ENCODE data around the gene FHIP1A. TPM values are rescaled to one million over a fixed set of nuclear protein-coding genes. Genes with fewer than 3 reads are reported as not detected.

FHIP1A gene
- total and polyA plus RNA-seq, 2 donors (not counting 3 experiments of a cell fraction or from before 2014, with no cell fraction given), result 0.19 to 0.58 TPM

GRCh38 chr4:151409470-151410313, 716 bp downstream of the FHIP1A start:
- FAIRE-seq (no peak), DNase-seq (ENCODE audit: low read depth, low spot score) (no peak)
- peaks cover 0 to 9% of the 10 kb centered on the region in 2 experiments for H3K27me3 ChIP-seq (ENCODE audit: control insufficient read depth in 2 of 2, insufficient read depth in 2 of 2, low read length in 2 of 2)
- H3K9me1 ChIP-seq (replicated peaks; ENCODE audit: control insufficient read depth, extremely low read depth, insufficient read depth, low read length), result no peaks in the 10 kb centered on the region
- H3K9ac ChIP-seq (replicated peaks; ENCODE audit: extremely low read depth, insufficient read depth, low read length), result no peak overlapping the region
- H4K20me1 ChIP-seq (replicated peaks; ENCODE audit: control insufficient read depth, extremely low read depth, insufficient read depth, low read length), result no peaks in the 10 kb centered on the region
- H3K4me1 ChIP-seq (ENCODE audit: control insufficient read depth, extremely low read depth, insufficient read depth, low read length), result peaks cover 8% of the 10 kb centered on the region
- intact Hi-C loops (cut with micrococcal nuclease) (no loop called here), dilution Hi-C loops (cut with MboI; ENCODE audit: extremely low pct_ligation_motif_present, low sequenced_read_pairs) (no loop called here)
- no peaks in the 10 kb centered on the region for H3K79me2 ChIP-seq (ENCODE audit: control insufficient read depth, insufficient read depth, low read length)
- no peaks in the 10 kb centered on the region for H3K9me3 ChIP-seq (replicated peaks; ENCODE audit: control insufficient read depth, insufficient read depth, low read length)
- H3K27ac ChIP-seq (ENCODE audit: insufficient read depth, low read depth, low read length), result no peak overlapping the region
- BruUV-seq (replicated peaks), result no TSS peak
- H3K4me2 ChIP-seq (ENCODE audit: insufficient read depth, low read length), result peak overlapping the region; percentile 63
- H3K36me3 ChIP-seq (ENCODE audit: control insufficient read depth in 2 of 2, extremely low read depth in 1 of 2, insufficient read depth in 2 of 2, low read length in 2 of 2), result no peaks in the 10 kb centered on the region
- TF ChIP-seq GATA2 (IDR thresholded peaks at IDR 0.05; ENCODE audit: insufficient read depth, insufficient read length, low read depth, low read length) (no peak), MAX (IDR thresholded peaks at IDR 0.05; ENCODE audit: insufficient read depth, insufficient read length) (no peak), MYC (IDR thresholded peaks at IDR 0.05; ENCODE audit: low read depth, low read length) (no peak), CTCF (IDR thresholded peaks at IDR 0.05; ENCODE audit: extremely low read depth in 1 of 2, insufficient read depth in 1 of 2, low read depth in 1 of 2, low read length in 2 of 2) (no peak), JUN (IDR thresholded peaks at IDR 0.05; ENCODE audit: borderline replicate concordance, insufficient read depth, insufficient read length, low read depth) (no peak), POLR2AphosphoS5 (IDR thresholded peaks at IDR 0.05; ENCODE audit: insufficient read depth, low read depth, low read length) (no peak), EZH2 (IDR thresholded peaks at IDR 0.05; ENCODE audit: borderline replicate concordance, low read depth, low read length, severe bottlenecking) (no peak), FOS (IDR thresholded peaks at IDR 0.05; ENCODE audit: borderline replicate concordance, insufficient read depth, low read length) (no peak), POLR2A (IDR thresholded peaks at IDR 0.05; ENCODE audit: low read depth, low read length) (no peak)
- peak overlapping the region; percentile 19 to 47 (median 19) for H3K4me3 ChIP-seq (replicated peaks in 1 of 3; ENCODE audit: insufficient read depth in 1 of 3, low read depth in 1 of 3, low read length in 3 of 3)
- ChIA-PET CTCF (interaction anchor here (0.9 to 1.4 kb wide), 2 partner anchors 9 to 194 kb away, joined by 3 read pairs; no protein-coding TSS in a partner anchor), POLR2A (no interaction called here)
- H2AFZ ChIP-seq (ENCODE audit: low read depth, low read length), result peak overlapping the region; percentile 59
